GM18526 (cell line): ENCODE results near the gene GTSE1.

ENCODE experiments used
- POLR2A ChIP-seq: IDR thresholded peaks from 3 replicates; pipeline ENCODE4 v1.6.1; 2011; ENCODE audit not compliant: insufficient read length; ENCODE audit errors: extremely low read depth

The GTSE1 gene

GRCh38 chr22:46361826-46362202 lies 65.1 kb downstream of the GTSE1 start:
- TF ChIP-seq POLR2A: no peak

GRCh38 chr22:46362203-46362933 lies 65.7 kb downstream of the GTSE1 start:
- no peak for TF ChIP-seq POLR2A

GRCh38 chr22:46362934-46363515 lies 66.4 kb downstream of the GTSE1 start:
- TF ChIP-seq POLR2A: no peak

- TF ChIP-seq POLR2A: no peak
Measured at GRCh38 chr22:46363611-46364321, 67.1 kb downstream of the GTSE1 start.

DNA sequence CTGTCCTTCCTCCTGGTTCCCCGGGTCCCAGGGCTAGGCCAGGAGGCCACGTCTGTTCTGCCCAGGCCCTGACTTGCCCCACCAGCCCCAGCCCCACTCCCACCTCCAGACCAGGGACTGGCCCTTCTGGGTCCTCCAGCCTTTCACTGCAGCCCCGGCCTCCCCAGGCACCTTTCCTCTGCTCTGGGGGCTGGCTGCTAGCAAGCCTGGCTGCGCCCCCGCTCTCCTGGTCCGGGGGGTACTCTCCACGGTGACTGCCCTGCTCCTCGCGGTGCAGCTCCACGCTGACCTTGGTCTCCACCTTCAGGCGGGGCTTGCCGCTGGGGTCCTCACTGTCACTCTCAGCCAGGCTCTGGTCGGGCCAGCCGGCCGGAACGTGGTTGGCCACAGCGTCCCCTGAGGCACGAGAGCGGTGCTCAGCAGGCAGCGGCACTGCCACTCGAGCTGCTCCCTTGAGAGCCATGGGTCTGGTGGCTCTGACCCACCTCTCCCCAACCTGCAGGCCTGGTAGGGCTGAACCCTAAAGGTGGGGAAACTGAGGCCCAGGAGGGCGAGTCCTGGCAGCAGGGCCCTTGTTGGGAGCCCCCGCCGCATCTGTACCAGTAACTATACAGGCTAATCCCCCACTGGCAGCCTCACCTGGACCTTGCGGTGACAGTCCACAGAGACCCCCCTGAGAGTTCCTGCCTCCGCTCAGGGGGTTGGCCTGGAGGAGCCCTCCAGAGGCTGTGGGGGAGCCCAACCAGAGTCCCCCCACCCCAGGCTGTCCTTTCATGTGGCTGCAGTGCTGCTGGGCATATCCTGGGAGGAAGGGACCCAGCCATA lies 67.9 kb downstream of the GTSE1 start:
- no peak for TF ChIP-seq POLR2A

GRCh38 chr22:46365166-46365624 lies 68.5 kb downstream of the GTSE1 start:
- TF ChIP-seq POLR2A: no peak

GRCh38 chr22:46366327-46366731 lies 69.7 kb downstream of the GTSE1 start:
- TF ChIP-seq POLR2A: no peak

DNA sequence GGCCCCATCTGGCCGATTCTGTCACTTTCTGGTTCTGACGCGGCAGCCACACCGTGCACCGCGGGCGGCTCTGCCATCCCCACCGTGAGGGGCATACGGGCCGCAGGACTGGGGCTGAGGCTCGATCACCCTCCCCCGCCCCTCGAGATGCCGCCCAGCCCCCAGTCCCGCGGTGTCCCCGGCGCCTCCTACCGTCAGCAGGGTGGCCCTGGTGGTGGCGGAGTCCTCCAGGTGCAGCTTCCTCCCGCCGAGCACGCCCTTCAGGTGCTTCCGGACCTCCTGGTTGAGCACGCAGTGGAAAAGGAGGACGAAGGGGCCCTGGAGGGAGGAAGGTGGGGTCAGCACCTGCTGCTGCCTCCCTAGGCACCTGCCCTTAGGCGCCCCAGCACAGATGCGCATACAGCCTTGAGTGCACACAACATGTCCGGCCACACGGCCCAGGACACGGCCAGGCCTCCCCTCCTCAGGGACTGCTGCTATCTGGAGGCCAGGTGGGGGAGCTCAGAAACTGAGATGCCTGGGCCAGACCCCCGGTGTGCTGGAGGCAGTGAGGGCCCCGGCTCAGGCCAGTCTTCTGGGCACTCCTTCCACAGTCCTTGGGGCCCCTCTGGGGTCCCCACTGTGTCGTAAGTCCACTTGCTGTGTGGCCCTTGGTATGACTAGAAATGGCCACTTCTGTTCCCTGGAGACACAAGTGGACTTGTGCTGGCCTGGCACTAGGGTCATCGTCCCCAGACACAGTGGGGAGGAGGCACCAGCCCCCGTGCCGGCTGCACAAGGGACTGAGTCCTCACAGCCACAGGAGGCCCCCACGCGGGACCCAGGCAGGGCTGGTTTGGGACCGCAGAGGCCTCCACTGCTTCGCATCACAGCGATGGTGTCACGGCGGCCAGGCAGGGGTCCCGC lies 70.4 kb downstream of the GTSE1 start:
- no peak for TF ChIP-seq POLR2A

- no peak for TF ChIP-seq POLR2A
Measured at GRCh38 chr22:46367707-46368191, 71.1 kb downstream of the GTSE1 start.

- TF ChIP-seq POLR2A: no peak
Measured at GRCh38 chr22:46368422-46368821, 71.8 kb downstream of the GTSE1 start.

DNA sequence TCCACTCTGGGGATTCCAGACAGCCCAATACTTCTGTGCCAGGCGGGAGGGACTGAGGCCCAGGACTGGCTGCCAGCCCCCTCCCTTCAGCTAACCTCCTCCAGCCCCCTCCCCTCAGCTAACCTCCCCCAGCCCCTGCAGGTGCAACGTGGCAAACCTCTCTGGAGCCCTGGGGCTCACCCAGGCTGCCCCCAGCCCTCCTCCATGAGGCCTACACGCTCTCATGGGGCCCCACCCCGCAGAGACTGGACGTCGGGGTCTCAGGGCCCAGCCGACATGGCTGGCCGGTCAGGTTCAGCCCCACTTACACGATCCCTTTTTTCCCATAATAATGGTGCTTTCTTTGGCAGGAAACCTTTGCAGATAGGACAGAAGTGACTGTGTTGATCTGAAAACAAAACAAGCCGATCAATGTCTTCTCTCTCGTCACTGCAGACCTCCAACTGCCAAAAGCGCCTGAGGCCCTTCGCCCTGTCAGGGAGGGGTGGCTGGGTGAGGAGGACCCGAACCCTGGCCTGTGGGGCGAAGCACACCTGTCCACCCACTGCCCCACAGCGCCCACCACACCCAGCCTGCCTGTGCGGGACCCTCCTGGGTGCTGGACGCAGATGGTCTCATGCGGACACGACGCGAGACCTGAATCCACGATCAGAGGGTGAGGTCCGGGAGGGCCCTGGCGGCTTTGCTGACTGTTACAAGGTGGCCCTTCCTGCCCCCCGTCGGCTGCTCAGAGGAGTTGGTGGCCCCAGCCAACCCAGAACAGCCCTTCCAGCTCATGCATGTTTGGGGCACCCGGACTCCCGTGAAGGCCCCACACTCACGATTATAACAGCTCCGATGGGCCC lies 72.4 kb downstream of the GTSE1 start:
- TF ChIP-seq POLR2A: no peak

GRCh38 chr22:46369716-46370583 lies 73.3 kb downstream of the GTSE1 start:
- TF ChIP-seq POLR2A: no peak
